Adrenal gland (tissue), 5 donors: ENCODE results near the gene TAS2R14.

Source experiments
- POLR2A ChIP-seq, 2 donors: fragments of 450-650 bp; IDR thresholded peaks; one replicate each; pipeline ENCODE4 v1.6.1; 2017; ENCODE audit warnings: antibody characterized with exemption in 2 of 2, mild to moderate bottlenecking in 2 of 2, moderate library complexity in 1 of 2
- TF ChIP-seq, protein P1 (sequence below), 6 experiments: fragments of 450-650 bp in 4 of 6; fragments of 200-600 bp in 2 of 6; sonication (generic) in 1 of 6; IDR thresholded peaks; 1 replicate in 5 of 6; 2 replicates in 1 of 6; pipeline versions ENCODE4 v1.5.1 to v1.8.0; 2016 to 2021; ENCODE audit warnings: antibody characterized with exemption in 6 of 6, mild to moderate bottlenecking in 2 of 6, moderate library complexity in 1 of 6
- donor health status: DM: no; HTN: no; CAD: no.

DNA sequence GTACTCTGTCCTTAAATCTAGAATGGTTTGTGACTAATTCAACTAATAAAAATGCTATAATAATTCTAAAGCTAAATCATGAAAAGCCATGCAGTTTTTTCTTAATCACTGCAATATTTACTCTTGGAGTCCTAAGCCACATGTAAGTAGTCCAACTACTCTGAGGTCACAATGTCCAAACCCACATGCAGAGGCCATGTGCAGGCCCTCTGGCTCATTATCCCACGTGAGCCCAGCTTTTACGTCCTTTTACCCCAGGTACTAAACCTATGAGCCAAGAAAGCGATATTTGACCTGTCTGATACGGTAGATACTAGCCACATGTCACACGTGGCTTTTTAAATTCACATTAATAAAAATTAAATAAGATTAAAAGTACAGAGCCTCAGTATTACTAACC is 42.2 kb downstream of the TAS2R14 start:
- TF ChIP-seq, protein P1, sequence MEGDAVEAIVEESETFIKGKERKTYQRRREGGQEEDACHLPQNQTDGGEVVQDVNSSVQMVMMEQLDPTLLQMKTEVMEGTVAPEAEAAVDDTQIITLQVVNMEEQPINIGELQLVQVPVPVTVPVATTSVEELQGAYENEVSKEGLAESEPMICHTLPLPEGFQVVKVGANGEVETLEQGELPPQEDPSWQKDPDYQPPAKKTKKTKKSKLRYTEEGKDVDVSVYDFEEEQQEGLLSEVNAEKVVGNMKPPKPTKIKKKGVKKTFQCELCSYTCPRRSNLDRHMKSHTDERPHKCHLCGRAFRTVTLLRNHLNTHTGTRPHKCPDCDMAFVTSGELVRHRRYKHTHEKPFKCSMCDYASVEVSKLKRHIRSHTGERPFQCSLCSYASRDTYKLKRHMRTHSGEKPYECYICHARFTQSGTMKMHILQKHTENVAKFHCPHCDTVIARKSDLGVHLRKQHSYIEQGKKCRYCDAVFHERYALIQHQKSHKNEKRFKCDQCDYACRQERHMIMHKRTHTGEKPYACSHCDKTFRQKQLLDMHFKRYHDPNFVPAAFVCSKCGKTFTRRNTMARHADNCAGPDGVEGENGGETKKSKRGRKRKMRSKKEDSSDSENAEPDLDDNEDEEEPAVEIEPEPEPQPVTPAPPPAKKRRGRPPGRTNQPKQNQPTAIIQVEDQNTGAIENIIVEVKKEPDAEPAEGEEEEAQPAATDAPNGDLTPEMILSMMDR (IDR thresholded peaks at IDR 0.05) = no peak
- TF ChIP-seq POLR2A (IDR thresholded peaks at IDR 0.05) = no peak
